ENCODE measurements around the gene CNTN2. TPM values are rescaled to one million over a fixed set of nuclear protein-coding genes. Genes with fewer than 3 reads are reported as not detected.

CNTN2 gene
- total and polyA plus RNA-seq, 10 donors, result 0.02 to 2.6 (median 0.13) TPM; not detected in 3

- peak; percentile 41 for DNase-seq
- Histone ChIP-seq H3K9me3 (no peaks in the 10 kb centered on the region), H3K36me3 (no peaks in the 10 kb centered on the region), H3K27me3 (replicated peaks in 1 of 7) (peaks cover 0 to 21% (median 0%) of the 10 kb centered on the region in 7 donors), H3K4me1 (peaks cover 0 to 9% (median 6%) of the 10 kb centered on the region in 6 donors), H3K4me3 (no peak overlapping the region), H3K27ac (no peak overlapping the region)
- intact Hi-C loops (cut with DNase I; ENCODE audit: low total_unique reads), result no loop called here
- TF ChIP-seq POLR2AphosphoS5 (IDR thresholded peaks at IDR 0.05) (no peak), POLR2A (IDR thresholded peaks at IDR 0.05) (no peak)
- TF ChIP-seq, protein P1, sequence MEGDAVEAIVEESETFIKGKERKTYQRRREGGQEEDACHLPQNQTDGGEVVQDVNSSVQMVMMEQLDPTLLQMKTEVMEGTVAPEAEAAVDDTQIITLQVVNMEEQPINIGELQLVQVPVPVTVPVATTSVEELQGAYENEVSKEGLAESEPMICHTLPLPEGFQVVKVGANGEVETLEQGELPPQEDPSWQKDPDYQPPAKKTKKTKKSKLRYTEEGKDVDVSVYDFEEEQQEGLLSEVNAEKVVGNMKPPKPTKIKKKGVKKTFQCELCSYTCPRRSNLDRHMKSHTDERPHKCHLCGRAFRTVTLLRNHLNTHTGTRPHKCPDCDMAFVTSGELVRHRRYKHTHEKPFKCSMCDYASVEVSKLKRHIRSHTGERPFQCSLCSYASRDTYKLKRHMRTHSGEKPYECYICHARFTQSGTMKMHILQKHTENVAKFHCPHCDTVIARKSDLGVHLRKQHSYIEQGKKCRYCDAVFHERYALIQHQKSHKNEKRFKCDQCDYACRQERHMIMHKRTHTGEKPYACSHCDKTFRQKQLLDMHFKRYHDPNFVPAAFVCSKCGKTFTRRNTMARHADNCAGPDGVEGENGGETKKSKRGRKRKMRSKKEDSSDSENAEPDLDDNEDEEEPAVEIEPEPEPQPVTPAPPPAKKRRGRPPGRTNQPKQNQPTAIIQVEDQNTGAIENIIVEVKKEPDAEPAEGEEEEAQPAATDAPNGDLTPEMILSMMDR (IDR thresholded peaks at IDR 0.05 in 8 of 11, conservative IDR thresholded peaks at IDR 0.05 in 3 of 11), result no peak
- 82 to 92% (median 90%) methylated on average over 5 to 6 of the region's 6 CpGs for WGBS, 5 donors
Measured at GRCh38 chr1:205056956-205057568, 14.1 kb downstream of the CNTN2 start.

- Histone ChIP-seq H3K36me3 (no peaks in the 10 kb centered on the region), H3K27ac (no peak overlapping the region), H3K27me3 (replicated peaks in 1 of 7) (peaks cover 0 to 12% (median 0%) of the 10 kb centered on the region in 7 donors), H3K4me3 (no peak overlapping the region), H3K9me3 (no peaks in the 10 kb centered on the region), H3K4me1 (peaks cover 0 to 9% (median 6%) of the 10 kb centered on the region in 6 donors)
- 87 to 95% (median 91%) methylated on average over 11 to 19 of the region's 19 CpGs for WGBS, 5 donors
- TF ChIP-seq POLR2AphosphoS5 (IDR thresholded peaks at IDR 0.05), result no peak
- peak; percentile 67 for DNase-seq
- intact Hi-C loops (cut with DNase I; ENCODE audit: low total_unique reads), result no loop called here
Measured at GRCh38 chr1:205057808-205058575, 15.0 kb downstream of the CNTN2 start.

DNA sequence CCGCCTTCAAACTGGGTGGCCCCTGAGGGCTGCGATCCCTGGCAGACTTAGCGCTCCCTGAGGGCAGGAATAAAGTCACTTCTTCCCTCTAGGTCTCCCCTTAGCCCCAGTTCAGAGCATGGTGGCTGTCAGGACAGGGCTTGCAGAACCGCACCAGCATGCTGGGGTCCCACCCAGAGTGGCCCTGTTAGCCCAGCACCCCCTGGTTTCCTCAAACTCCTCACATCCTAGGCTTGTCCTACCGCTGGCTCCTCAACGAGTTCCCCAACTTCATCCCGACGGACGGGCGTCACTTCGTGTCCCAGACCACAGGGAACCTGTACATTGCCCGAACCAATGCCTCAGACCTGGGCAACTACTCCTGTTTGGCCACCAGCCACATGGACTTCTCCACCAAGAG is 15.8 kb downstream of the CNTN2 start:
- Histone ChIP-seq H3K27ac (no peak overlapping the region), H3K9me3 (no peaks in the 10 kb centered on the region), H3K27me3 (replicated peaks in 1 of 7) (peaks cover 0 to 9% (median 0%) of the 10 kb centered on the region in 7 donors), H3K36me3 (no peaks in the 10 kb centered on the region), H3K4me1 (peaks cover 0 to 9% (median 6%) of the 10 kb centered on the region in 6 donors), H3K4me3 (no peak overlapping the region)
- peak; percentile 42 for DNase-seq
- no peak for TF ChIP-seq POLR2AphosphoS5 (IDR thresholded peaks at IDR 0.05)
- TF ChIP-seq POLR2A (IDR thresholded peaks at IDR 0.05), result no peak
- TF ChIP-seq, protein P1 (IDR thresholded peaks at IDR 0.05 in 8 of 11, conservative IDR thresholded peaks at IDR 0.05 in 3 of 11), result no peak
- WGBS, 5 donors, result 93 to 96% (median 93%) methylated on average over 12 of the region's 12 CpGs
- intact Hi-C loops (cut with DNase I; ENCODE audit: low total_unique reads), result no loop called here

DNA sequence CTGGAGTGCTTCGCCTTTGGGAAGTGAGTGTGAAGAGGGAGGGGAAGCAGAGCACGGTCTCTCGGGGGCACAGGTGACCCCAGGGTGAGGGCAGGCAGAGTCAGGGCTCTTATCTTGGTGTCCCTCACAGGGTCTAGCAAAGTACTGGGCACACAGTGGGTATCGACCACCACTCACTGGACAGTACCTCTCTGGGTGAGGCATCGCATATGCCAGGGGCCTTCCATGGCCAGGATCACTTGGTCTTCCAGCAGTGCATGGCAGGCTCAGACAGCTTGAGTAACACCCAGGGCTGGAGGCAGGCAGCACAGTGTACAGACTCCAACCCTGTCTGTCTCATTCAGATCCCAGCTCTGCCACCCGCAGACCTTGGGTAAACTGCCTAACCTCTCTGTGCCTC is 16.6 kb downstream of the CNTN2 start:
- Histone ChIP-seq H3K27ac (no peak overlapping the region), H3K27me3 (replicated peaks in 1 of 7) (peaks cover 0 to under 1% (median 0%) of the 10 kb centered on the region in 7 donors), H3K9me3 (no peaks in the 10 kb centered on the region), H3K4me3 (no peak overlapping the region), H3K4me1 (peaks cover 0 to 9% (median 6%) of the 10 kb centered on the region in 6 donors), H3K36me3 (no peaks in the 10 kb centered on the region)
- intact Hi-C loops (cut with DNase I; ENCODE audit: low total_unique reads), result loop anchor here (5.0 kb wide), 1 partner anchor 72 kb away; no protein-coding TSS in a partner anchor
- TF ChIP-seq POLR2A (IDR thresholded peaks at IDR 0.05), result no peak
- TF ChIP-seq POLR2AphosphoS5 (IDR thresholded peaks at IDR 0.05), result no peak
- TF ChIP-seq, protein P1 (IDR thresholded peaks at IDR 0.05 in 8 of 11, conservative IDR thresholded peaks at IDR 0.05 in 3 of 11), result no peak
- WGBS, 5 donors, result 81 to 100% (median 95%) methylated on average over 6 of the region's 6 CpGs
- peak; percentile 43 for DNase-seq

Measured in spleen (tissue), 11 donors.